NCI-H1694 treated with DMSO at 0.1 percent for 48 hours (cell line): ENCODE measurements around the gene DISP3.

ENCODE experiments used
- DNase-seq: peaks from one replicate; lab custom pipeline; 2025; lab: John Stamatoyannopoulos, UW

The DISP3 gene

DNA sequence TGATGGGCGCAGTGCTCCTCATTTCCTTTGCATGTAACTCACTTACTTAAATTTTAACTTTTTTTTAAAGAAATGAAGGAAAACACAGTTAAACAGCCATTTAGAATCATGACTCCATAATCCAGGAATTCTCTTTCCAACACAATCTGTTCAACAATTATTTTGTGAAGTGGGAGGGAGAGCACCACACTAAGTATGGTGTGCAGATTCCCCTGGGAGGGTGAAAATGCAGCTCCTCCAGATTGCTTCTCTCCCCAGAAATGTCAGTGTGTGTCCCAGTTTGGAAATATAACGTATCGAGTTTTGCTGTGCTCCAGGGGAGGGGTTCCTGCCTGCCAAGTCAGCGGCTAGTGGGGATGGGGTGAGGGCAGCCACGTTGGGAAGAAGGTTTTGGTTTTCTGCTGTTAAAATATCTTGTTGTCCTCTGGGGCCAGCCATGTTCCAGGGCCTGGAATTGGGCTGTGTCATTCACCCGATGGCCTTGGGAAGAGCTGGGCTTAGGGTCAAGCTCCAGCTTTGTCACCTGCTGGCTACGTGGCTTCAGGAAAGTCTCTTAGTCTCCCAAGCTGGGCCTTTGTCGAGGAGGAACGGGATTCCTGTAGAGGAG is 17.3 kb upstream of the DISP3 start:
- DNase-seq: peak; percentile 77

DNA sequence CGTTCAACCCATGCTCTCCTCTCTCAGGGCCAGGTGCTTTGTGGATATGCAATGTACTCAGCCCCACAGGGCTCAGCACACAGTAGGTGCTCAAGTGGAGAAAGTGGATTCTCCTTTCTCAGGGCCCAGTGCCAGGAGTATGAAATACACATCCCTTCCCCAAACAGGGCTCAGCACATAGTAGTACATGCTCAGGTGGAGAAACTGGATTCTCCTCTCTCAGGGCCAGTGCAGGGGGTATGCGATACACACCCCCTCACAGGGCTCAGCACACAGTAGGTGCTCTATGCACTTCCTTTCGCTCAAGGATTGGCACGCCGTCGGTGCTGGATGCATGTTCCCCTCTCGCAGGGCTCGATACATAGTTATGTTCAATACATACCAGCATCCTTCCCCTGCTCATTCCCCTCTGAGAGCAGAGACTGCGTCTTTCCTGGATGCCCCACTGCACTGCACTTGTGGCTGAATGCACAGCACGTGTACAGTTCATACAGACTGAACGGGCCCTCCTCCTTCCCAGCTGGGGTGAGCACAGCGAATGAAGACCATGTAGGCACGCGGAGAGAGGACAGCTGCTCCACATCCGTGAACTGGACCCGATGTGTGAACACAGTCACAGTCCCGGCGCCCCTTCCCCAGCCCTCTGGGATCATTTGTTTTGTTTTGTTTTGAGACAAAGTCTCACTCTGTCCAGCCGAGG is 16.6 kb upstream of the DISP3 start:
- DNase-seq: peak; percentile 47

DNA sequence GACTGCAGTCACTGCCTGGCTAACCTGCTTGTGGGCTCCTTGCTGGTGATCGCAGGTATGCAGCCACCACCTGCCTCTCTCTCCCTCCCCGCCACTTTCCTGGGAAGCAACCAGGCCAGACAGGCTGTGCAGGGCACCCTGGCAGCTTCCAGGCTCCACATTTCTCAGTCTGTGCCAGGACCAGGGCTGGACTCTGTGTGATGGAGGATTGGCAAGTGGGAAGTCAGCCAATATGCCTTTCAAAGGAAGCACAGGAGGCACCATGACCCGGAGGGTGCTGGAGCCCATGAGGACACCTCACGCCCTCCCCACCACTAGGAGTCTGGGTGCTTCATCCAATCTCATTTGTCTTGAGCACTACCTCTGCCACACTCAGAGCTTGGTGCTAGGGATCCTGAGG is 15.8 kb upstream of the DISP3 start:
- DNase-seq: no peak

DNA sequence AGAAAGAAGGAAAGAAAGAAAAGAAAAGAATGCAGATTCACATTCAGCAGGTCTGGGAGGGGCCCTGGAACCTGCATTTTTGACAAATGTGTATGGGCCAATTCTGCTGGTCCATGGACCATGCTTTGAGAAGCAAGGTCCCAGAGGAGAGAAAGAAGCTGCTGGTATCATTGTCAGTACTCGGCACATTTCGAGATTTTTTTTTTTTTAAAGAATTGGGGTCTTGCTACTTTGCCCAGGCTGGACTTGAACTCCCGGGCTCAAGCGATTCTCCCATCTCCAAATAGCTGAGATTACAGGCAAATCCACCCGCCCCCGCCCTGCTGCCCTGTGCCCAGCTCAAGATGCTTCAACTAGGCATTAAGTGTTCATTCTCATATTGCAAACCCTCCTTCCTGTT is 13.6 kb upstream of the DISP3 start:
- DNase-seq: no peak

DNA sequence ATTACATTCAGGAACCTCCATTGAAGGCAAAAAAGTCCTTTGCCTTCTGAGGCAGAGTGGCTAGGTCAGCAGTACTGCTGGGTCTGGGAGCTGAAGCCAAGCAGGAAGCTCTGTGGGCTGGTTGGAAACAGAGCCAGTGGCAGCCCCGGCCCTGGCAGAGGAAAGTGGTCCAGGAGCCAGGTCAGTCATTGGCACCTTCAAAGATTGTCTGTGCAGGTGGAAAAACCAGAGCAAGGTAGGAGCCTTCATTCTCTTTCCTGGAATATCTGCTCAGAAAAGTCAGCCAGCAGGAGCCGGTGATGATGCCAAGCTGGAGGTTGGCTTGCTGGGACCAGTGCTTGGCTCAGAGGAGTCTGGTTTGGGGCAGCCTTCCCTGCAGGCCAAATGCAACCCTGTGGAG is 12.5 kb upstream of the DISP3 start:
- no peak for DNase-seq

DNA sequence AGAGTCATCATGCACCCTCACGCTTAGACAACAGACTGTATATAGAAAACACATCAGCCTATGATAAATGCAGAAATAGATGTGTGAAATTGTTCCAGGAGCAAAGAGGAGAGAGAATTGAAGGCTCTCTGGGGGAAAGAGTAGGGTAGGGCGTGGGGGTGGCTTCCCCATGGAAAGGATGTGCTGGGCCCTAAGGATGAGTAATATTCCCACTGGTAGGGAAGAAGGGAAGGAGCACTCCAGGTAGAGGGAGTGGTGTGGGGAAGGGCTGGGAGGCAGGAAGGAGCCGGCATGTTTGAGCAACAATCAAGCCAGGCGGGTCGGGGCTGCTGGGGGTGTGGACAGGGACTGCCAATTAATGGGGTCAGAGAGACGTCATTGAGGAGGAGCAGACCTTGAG is 10.1 kb upstream of the DISP3 start:
- no peak for DNase-seq

DNA sequence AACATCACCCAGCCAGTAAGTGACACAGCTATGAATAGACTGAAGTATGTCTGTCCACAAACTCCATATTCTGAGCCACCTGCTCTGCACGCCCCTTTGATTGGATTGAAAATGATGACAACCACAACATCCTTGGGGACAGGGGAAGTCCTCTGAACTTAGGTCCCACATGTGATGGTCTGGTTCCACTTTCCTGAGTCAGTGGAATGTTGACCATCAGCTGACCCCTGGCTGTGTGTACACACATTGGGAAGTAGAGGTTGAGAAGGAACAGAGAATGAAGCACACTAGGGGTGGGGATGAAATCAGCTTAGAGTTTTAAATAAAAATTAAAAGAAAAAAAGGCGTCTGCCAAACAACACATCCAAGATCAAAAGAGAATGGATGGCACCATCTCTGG is 8.0 kb upstream of the DISP3 start:
- no peak for DNase-seq

DNA sequence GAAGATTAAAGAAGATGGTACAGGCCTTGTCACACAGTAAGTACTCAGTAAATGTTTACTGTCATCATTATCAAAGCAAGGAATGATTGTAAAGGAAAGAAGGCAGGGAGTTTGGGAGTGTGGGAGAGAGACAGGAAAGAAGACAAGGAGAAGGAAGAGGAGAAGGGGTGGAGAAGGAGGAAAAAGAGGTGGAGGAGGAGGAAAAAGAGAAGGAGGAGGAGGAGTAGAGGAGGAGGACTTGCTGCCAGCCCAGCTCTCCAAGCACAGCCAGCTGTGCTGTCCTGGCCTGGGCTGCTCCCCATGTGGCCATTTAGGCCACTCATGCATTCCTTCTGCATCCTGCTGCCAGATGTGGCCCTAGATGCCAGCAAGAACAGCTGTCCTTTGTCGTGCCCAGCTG is 7.5 kb upstream of the DISP3 start:
- DNase-seq: no peak

DNA sequence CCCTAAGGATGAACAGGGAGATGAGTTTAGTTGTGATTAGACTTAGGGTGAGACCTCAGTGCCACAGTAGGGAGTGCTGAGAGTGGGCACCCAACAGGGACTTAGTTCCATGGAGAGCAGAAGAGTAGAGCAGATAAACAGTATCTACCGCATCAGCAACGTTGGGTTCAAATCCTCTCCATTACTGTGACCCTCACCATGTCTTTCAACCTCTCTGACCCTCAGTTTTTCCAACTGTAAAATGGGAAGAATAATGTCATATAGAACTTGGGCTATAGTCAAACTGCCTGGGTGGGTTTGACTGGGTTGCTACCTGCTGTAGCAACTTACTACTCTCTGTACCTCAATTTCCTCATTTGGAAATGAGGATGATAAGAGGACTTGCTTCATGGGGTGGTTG is 6.7 kb upstream of the DISP3 start:
- no peak for DNase-seq

DNA sequence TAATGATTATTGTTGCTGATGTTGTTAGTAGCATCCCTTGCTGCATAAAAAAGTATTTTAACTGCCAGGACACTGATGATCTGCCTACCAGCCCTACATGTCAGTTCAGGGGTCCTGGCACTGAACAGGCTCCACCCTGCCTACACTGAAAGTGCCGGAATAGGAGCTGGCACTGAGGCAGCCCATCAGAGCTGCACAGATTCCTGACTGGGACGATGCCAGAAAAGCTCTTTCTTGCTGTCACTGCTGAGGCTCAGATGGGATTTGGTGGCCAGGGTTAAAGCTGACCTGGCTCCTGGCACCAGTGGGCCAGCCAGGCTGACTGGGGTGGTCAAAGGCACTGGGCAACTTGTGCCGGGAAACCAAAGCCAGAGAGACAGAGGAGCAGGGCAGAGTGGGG is 6.2 kb upstream of the DISP3 start:
- no peak for DNase-seq

DNA sequence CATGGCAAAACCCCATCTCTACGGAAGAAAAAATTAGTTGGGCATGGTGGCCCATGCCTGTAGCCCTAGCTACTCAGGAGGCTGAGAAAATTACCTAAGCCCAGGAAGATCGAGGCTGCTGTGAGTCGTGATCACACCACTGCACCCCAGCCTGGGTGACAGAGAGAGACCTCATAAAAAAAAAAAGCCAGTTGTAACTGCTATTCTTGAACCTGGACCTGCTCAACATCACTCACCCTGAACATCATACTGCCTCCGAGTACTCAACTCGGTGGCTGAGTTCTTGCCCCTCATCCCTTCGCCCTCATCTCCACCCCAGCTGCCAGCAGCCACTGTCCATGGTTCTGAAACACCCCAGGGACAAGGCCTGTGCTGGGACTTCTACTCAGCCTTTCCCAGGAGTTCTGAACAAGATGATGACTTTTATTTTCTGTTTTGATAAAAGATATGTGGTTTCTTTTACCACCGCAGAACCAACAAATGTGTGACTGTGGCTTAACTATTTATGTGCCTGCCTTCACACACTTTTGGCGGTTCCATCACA is 5.4 kb upstream of the DISP3 start:
- no peak for DNase-seq

DNA sequence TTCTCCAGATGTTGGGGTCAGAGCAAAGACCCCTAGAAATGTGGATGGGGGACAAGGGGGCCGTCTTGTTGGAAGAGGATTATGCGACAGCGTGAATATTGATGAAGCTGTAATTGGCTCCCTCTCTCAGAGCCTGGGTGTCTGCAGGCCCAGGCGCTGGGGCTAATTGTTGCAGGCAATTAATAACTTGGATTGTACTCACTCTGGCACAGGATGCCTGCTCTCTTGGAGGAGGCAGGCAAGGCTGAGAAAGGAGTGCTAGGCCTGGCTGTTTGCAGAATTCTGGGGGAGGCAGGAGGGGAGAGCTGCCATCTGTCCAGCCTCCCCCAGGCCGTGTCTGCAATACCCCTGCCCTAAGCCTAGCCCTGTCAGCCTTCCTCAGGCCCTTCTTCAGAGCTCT is 4.1 kb upstream of the DISP3 start:
- no peak for DNase-seq

DNA sequence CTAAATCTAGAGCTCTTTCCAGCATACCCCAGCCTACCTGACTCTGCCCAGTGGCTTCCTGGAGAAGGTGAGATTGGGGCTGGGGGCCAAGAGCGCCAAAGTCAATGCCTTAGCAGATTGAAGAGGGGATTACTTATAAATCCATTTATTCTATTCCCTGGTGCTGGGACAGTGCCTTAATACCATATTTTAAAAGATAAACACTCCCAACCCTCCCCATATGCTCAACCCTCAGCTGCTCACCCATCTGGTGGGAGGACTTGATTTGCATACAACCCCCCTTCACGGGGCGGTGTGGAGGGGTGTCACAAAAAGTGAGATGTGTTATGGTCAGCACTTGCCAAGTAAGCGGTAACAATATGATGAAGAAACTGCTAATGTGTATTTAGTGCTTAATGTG is 3.2 kb upstream of the DISP3 start:
- peak; percentile 53 for DNase-seq

DNA sequence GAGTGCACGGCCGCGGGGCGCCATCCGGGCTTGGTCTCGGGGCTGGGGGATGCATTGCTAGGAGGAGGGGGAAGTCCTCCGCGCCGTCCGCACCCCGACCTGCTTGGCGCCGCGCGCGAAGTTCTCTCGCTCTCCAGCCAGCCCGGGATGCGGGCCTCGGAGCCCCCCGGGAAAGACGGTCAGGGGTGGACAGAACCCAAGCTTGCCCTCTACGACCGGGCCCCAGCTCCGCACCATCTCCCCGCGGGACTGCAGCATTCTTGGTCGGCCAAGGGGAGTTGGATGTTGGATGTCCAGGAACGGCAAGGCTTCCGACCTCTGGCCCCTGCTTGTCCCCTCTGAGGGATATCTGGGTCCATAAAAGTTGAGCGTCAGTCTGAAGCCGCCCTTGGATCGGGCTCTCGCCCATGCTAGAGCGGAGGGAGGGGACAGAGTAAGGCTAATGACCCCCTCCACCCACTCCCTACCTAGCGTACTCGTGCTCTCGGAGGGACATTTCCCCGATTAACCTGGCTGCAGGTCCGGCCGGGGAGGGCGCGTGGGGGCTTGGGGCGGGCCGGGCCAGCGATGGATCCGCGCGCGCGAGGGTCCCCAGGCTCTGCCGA is 522 bp downstream of the DISP3 start:
- no peak for DNase-seq

DNA sequence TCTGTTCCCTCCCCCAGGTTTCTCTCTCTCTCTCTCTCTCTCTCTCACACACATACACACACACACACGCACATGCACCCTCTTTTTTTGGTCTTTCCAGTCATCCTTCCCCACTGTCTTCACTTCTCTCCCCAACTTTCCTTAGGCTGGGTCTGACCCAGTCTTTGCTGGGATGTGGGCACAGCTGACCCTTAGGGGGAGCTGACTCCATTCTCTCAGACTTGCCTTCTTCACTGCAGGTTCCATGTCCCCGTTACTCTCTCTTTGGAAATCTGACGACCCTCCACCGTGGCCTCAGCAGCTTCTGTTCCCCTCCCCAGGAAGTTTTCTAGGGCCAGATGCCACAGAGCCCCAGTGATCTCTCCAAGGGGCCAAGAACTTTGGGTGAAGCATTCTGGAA is 2.1 kb downstream of the DISP3 start:
- DNase-seq: no peak

DNA sequence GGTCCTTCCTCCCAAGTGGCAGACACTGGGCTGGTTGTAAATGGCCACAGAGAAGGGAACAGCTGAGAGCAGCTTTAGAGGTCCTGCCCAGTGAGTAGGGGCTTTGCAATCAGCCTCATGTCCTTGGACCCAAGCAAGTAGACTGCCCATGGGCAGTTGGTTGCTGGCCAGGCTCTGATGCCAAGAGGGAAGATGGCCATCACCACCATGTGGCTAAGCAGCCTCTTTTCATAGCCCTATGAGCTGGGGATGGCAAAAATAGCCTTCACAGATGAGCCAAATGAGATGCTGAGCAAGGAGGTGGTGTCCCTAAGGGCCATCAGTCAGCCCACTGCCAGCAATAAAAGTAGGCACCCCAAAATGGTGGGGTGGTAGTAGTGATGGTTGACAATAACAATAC is 3.2 kb downstream of the DISP3 start:
- no peak for DNase-seq

DNA sequence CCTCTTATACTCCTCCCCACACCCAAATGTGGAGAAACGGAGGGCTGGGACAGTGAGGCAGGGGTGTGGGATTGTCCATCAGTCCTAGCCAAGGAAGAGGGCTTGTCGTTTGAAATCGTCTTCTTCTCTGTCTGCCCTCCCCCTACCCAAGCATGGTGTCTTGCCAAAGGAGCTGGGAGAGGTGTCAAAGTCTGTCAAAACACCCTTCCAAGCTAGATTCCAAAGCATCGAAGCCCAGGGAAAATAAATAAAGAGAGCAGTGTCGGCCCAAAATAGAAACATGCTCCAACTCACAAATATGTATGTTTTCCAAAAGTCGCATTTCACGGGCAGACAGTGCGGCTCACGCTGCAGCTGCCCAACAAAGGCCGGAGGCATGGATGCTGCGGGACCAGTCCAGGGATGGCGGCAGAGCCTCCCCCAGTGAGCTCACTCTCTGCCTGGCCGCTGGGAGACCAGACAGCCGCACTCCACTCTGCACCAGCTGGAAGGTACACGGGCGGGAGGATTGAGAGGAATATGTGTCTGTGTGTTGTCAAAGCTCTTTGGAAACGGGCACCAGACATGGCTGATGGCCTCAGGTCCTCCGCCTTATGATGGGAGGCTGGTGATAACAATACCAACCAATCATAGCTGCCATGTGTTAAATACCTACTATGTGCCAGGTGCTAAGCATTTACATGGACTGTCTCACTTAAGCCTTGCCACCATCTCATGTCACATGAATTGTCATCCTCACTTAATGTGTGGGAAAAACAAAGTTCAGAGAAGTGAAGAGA is 3.9 kb downstream of the DISP3 start:
- no peak for DNase-seq

DNA sequence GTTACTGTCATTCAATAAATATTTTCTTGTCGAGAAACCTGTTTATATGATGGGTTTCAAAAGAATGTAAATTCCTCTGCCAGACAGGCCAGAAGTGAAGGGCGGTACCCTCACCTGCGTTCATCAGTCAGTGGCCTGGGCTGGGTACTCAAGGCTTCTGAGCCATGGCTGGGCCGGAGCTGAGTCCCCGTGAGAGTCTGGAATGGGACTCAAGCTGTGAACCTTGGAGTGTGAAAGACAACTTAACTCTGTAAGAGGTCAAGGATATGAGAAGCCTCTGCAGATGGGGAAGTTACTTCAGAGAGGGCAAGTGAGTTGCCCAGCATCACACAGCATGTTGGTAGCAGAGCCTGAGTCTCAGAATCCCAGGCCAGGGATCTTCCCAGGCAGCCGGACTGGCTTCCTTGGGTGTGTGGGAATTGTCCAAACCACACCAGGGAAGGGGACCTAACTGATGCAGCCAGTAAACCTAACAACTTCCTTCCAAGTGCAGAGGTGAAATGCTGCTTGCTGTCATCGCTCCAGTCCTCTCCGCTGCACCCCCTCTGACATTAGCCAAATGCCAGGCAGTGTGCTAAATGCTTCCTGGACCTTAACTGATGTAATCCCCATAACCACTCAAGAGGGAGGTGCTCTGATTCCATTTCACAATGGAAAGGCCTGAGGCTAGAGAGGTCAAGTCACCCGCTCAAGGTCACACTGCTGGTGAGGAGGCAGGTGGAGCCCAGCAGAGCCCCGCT is 4.8 kb downstream of the DISP3 start:
- no peak for DNase-seq

DNA sequence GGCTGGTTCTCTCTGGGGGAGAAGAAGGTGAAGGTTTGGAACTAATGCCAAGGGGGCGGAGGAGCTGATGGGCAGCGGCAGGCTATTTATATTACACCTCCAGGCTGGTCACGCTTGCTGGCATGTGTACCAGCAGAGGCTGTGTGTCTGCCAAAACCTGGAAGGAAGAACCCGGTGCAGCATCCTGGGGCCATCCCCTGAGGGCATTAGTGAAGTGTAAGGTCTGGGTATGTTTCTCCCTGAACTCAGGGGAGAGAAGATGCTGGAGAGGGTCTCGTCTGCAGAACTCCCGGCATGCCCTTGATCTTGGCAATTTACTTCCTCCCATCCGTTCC is 5.3 kb downstream of the DISP3 start:
- DNase-seq: no peak

DNA sequence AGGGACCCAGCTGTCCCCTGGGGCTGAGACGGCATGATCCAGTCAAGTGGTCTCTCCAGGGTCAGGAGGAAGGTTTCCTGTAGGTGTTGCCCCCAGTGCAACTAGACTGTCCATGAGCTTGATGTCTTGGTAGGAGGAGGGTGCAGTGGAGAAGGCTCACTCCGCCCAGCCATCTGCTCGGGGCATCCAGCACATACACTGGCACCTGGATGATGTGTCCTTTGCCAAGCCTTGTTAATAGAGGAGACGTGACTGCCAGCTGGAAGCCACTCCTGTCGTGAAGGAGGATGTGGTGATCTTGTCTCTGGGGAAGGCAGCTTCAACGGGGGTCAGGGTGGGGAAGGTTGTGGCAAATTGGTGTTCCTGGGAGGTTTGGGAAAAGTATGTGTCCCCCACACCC is 6.2 kb downstream of the DISP3 start:
- DNase-seq: peak; percentile 75

DNA sequence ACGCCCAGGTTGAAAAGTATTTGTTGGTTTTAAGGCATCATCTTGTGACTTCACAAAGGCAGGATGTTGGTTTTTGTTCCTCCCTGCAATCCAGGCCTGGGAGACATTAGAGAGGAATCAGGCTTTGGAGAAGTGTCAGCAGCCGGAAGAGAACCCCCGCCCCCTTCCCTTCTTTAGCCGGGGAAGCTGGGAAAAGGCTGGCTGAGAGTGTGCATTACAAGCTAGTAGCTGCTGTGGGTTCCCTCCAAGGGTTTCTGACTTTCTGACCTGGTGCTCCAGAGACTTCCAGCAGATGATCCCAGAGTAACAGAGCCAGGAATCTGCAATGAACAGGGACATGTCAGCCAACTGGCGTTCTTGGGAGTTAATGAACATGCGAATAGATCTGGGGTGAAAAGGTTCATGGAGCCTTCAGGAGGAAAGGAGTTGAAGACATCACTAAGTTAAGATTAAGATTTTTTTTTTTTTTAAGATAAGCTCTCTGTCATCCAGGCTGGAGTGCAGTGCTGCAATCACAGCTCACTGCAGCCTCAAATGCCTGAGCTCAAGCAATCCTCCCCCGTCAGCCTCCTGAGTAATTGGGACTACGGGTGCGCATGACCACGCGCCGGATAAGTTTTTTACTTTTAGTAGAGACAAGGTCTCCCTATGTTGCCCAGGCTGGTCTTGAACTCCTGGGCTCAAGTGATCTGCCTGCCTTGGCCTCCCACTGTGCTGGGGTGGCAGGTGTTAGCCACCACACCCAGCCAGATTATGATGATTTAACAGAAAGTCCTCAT is 7.5 kb downstream of the DISP3 start:
- no peak for DNase-seq
